ENCODE data around the gene CEMIP2.

DNA sequence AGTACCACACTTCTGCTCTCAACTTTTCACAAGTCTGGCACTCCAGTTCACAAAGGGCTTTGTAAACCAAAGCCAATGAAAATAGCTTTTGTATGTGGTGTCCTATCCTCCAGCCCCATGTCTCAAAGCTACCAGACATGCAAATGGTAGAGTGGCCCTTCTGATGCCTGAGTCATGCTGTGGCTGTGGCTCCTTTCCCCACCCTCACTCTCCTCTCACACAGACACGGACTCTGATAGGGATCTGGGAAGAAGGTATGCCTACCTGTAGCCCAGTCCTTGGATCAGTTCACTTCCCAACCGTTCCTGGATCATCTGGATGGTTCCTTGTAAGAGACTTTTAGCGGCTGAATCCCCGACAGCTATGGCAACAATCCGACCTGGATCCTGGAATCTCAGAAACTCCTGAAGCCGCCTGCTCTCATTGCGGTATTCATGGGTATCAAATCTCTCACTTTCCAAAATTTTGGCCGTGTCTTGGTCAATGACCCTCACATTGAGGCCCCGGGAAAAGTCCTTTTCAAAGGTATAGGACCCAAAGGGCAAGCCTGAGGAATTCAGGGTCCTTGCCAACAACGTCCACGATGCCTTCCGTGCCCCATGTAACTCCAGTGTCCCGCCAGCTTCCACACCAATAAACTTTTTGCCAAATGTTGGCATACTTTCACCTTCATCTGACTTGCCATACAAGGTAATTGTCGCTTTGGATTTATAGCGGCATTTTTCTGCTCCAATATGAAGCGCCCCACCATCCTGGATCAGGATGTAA is 23.4 kb downstream of the CEMIP2 start:
- TF ChIP-seq, protein P1, sequence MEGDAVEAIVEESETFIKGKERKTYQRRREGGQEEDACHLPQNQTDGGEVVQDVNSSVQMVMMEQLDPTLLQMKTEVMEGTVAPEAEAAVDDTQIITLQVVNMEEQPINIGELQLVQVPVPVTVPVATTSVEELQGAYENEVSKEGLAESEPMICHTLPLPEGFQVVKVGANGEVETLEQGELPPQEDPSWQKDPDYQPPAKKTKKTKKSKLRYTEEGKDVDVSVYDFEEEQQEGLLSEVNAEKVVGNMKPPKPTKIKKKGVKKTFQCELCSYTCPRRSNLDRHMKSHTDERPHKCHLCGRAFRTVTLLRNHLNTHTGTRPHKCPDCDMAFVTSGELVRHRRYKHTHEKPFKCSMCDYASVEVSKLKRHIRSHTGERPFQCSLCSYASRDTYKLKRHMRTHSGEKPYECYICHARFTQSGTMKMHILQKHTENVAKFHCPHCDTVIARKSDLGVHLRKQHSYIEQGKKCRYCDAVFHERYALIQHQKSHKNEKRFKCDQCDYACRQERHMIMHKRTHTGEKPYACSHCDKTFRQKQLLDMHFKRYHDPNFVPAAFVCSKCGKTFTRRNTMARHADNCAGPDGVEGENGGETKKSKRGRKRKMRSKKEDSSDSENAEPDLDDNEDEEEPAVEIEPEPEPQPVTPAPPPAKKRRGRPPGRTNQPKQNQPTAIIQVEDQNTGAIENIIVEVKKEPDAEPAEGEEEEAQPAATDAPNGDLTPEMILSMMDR (IDR thresholded peaks at IDR 0.05) = no peak
- TF ChIP-seq ZFX (IDR thresholded peaks at IDR 0.05; ENCODE audit: borderline replicate concordance) = no peak

All from 22Rv1 (cell line).